Fibroblast of mammary gland (primary cell): ENCODE measurements around the gene OR4E1.
"Not testable (repeated sequence)": the region's sequence is repeated elsewhere in the genome, so short reads cannot be mapped to it uniquely, and the experiment has no call there.

Experiments used
- DNase-seq: peaks from one replicate; pipeline ENCODE4 v3.0.0-alpha.2; 2010; ENCODE audit warnings: low read depth
- H3K4me3 ChIP-seq: 2 replicates; pipeline ENCODE4 v1.5.1; 2011; ENCODE audit warnings: low read depth, mild to moderate bottlenecking, low read length, moderate library complexity; ENCODE audit not compliant: control insufficient read depth
- TF ChIP-seq, protein P1 (sequence below): conservative IDR thresholded peaks from 2 replicates; pipeline ENCODE4 v1.5.1; 2011; ENCODE audit warnings: low read depth, low read length, inconsistent platforms; ENCODE audit not compliant: control insufficient read depth, insufficient read depth

Gene OR4E1

GRCh38 chr14:21634840-21635239 is 38.8 kb downstream of the OR4E1 start, which contains the start of gene OR10G2:
OR10G2 (minus strand) TSS chr14:21634940; CDS start chr14:21634842, 98 bp downstream.
- TF ChIP-seq, protein P1, sequence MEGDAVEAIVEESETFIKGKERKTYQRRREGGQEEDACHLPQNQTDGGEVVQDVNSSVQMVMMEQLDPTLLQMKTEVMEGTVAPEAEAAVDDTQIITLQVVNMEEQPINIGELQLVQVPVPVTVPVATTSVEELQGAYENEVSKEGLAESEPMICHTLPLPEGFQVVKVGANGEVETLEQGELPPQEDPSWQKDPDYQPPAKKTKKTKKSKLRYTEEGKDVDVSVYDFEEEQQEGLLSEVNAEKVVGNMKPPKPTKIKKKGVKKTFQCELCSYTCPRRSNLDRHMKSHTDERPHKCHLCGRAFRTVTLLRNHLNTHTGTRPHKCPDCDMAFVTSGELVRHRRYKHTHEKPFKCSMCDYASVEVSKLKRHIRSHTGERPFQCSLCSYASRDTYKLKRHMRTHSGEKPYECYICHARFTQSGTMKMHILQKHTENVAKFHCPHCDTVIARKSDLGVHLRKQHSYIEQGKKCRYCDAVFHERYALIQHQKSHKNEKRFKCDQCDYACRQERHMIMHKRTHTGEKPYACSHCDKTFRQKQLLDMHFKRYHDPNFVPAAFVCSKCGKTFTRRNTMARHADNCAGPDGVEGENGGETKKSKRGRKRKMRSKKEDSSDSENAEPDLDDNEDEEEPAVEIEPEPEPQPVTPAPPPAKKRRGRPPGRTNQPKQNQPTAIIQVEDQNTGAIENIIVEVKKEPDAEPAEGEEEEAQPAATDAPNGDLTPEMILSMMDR: no peak
- DNase-seq: no peak
- no peak within 1 kb of the TSS for H3K4me3 ChIP-seq

GRCh38 chr14:21631084-21631483 is 42.5 kb downstream of the OR4E1 start:
- no peak for DNase-seq
- no peak overlapping the region for H3K4me3 ChIP-seq
- TF ChIP-seq, protein P1: no peak

GRCh38 chr14:21630503-21630902 is 43.1 kb downstream of the OR4E1 start:
- DNase-seq, H3K4me3 ChIP-seq: not testable (repeated sequence)

DNA sequence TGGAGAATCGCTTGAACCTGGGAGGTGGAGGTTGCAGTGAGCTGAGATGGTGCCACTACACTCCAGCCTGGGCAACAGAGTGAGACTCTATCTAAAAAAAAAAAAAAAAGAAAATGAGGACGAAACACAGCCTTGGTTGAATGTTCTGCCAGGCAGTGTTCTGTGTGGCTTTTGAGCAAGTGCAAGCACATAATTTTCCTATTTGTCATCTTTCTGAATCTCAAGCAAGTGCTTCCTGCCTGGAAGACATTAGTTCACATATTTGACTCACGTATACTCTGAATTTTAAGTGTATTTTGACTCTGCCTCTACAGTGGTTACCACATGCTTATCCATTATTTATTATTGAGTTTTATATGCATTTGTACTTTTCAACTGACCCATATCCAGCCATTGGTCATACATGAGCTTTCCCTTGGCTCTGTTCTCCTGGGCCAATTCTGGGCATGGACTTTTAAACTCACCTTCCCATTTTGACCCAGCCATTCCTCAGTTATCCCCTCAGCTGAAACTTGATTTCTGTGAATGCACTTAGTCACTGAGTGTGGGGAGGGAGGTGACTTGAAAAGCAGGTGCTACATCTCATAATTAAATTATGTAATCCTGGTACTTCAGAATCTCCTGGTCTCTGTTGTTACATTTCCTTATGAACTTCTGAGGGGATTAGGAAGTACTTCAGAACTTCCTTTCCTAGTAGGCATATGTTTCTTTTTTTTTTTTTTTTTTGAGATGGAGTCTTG is 47.0 kb downstream of the OR4E1 start:
- DNase-seq: peak; percentile 29
- no peak overlapping the region for H3K4me3 ChIP-seq
- TF ChIP-seq, protein P1: no peak
